SU-DHL-6 (cell line): ENCODE data around the gene HS6ST3.

ENCODE experiments used
- H2AFZ ChIP-seq: fragments of 200-600 bp; sonication (generic); 2 replicates; pipeline ENCODE4 v1.6.1; 2014; ENCODE audit warnings: low read depth, mild to moderate bottlenecking, moderate library complexity, mixed read lengths, antibody characterized with exemption, low read length; ENCODE audit not compliant: severe bottlenecking
- H3F3A ChIP-seq: fragments of 200-600 bp; shearing (Covaris generic); 2 replicates; pipeline ENCODE4 v1.6.0; 2016; ENCODE audit warnings: antibody characterized with exemption, mild to moderate bottlenecking; ENCODE audit not compliant: insufficient read depth
- H3K27ac ChIP-seq: fragments of 200-600 bp; sonication (generic); 2 replicates; pipeline ENCODE4 v1.5.1; 2016; ENCODE audit warnings: low read depth, mild to moderate bottlenecking, low read length, moderate library complexity, mixed read lengths
- H3K27me3 ChIP-seq: fragments of 200-600 bp; sonication (generic), shearing (Covaris generic); 2 replicates; pipeline ENCODE4 v1.6.0; 2014; ENCODE audit warnings: mild to moderate bottlenecking, low read length
- H3K36me3 ChIP-seq: fragments of 200-600 bp; sonication (generic); 2 replicates; pipeline ENCODE4 v1.6.1; 2014; ENCODE audit warnings: mild to moderate bottlenecking, low read length, mixed read lengths
- H3K4me2 ChIP-seq: fragments of 300-600, 200-600 bp; shearing (Covaris generic), sonication (generic); 2 replicates; pipeline ENCODE4 v1.6.0; 2014; ENCODE audit warnings: low read length, low read depth, mild to moderate bottlenecking; ENCODE audit not compliant: poor library complexity, severe bottlenecking
- H3K4me3 ChIP-seq: fragments of 200-600 bp; sonication (generic); 2 replicates; pipeline ENCODE4 v1.5.1; 2014; ENCODE audit warnings: antibody characterized with exemption, low read length, mild to moderate bottlenecking, mixed read lengths; ENCODE audit not compliant: insufficient read depth, poor library complexity, severe bottlenecking
- H3K79me2 ChIP-seq: fragments of 200-600 bp; sonication (generic); 2 replicates; pipeline ENCODE4 v1.6.1; 2014; ENCODE audit warnings: mild to moderate bottlenecking, low read length, moderate library complexity; ENCODE audit not compliant: insufficient read depth
- H3K9ac ChIP-seq: fragments of 200-600 bp; sonication (generic); 2 replicates; pipeline ENCODE4 v1.7.0; 2014; ENCODE audit warnings: mild to moderate bottlenecking, low read length
- H3K9me2 ChIP-seq: fragments of 200-600 bp; sonication (generic); replicated peaks from 2 replicates; pipeline ENCODE4 v1.6.1; 2014; ENCODE audit warnings: low read length; ENCODE audit not compliant: insufficient read depth
- H3K9me3 ChIP-seq: fragments of 200-600 bp; sonication (generic); 2 replicates; pipeline ENCODE4 v1.6.1; 2014; ENCODE audit warnings: low read length, mixed read lengths; ENCODE audit not compliant: insufficient read depth
- H4K20me1 ChIP-seq: fragments of 200-600 bp; sonication (generic); 2 replicates; pipeline ENCODE4 v1.6.1; 2014; ENCODE audit warnings: low read depth, mild to moderate bottlenecking, antibody characterized with exemption, low read length, moderate library complexity, mixed read lengths
- CTCF ChIP-seq: fragments of 200-600 bp; sonication (generic); IDR thresholded peaks from one replicate; pipeline ENCODE4 v1.5.1; 2017; ENCODE audit warnings: antibody characterized with exemption, mild to moderate bottlenecking, low read length, moderate library complexity; ENCODE audit not compliant: insufficient read depth, poor library complexity, severe bottlenecking
- EZH2phosphoT487 ChIP-seq: fragments of 200-600 bp; sonication (generic), shearing (Covaris generic); conservative IDR thresholded peaks from 2 replicates; pipeline ENCODE4 v1.6.1; 2018; ENCODE audit warnings: mild to moderate bottlenecking, antibody characterized with exemption, low read length, moderate library complexity, mixed read lengths

HS6ST3 gene

GRCh38 chr13:96726651-96727050 is 636.7 kb downstream of the HS6ST3 start:
- Histone ChIP-seq H4K20me1 (no peaks in the 10 kb centered on the region), H2AFZ (no peak overlapping the region), H3K4me2 (no peak overlapping the region), H3K79me2 (no peaks in the 10 kb centered on the region), H3K9me2 (no peaks in the 10 kb centered on the region), H3K27ac (no peak overlapping the region), H3K36me3 (no peaks in the 10 kb centered on the region), H3K9me3 (0 out of 2 replicates have a peak, but pooled peaks cover 4% of the 10 kb centered on the region), H3K4me3 (no peak overlapping the region), H3K9ac (no peak overlapping the region), H3K27me3 (no peaks in the 10 kb centered on the region), H3F3A (no peaks in the 10 kb centered on the region)
- TF ChIP-seq EZH2phosphoT487 (no peak), CTCF (no peak)

GRCh38 chr13:96728463-96728862 is 638.6 kb downstream of the HS6ST3 start:
- no peaks in the 10 kb centered on the region for H3K36me3 ChIP-seq
- no peaks in the 10 kb centered on the region for H3K27me3 ChIP-seq
- H2AFZ ChIP-seq, result no peak overlapping the region
- 0 out of 2 replicates have a peak, but pooled peaks cover 4% of the 10 kb centered on the region for H3K9me3 ChIP-seq
- TF ChIP-seq EZH2phosphoT487, result no peak
- TF ChIP-seq CTCF, result no peak
- H3K27ac ChIP-seq, result no peak overlapping the region
- H3K9ac ChIP-seq, result no peak overlapping the region
- no peaks in the 10 kb centered on the region for H4K20me1 ChIP-seq
- no peaks in the 10 kb centered on the region for H3K9me2 ChIP-seq
- no peak overlapping the region for H3K4me2 ChIP-seq
- H3K79me2 ChIP-seq, result no peaks in the 10 kb centered on the region
- no peak overlapping the region for H3K4me3 ChIP-seq
- H3F3A ChIP-seq, result no peaks in the 10 kb centered on the region

GRCh38 chr13:96730676-96731075 is 640.8 kb downstream of the HS6ST3 start:
- H3K79me2 ChIP-seq, result no peaks in the 10 kb centered on the region
- TF ChIP-seq EZH2phosphoT487, result no peak
- no peak for TF ChIP-seq CTCF
- H3K4me2 ChIP-seq, result no peak overlapping the region
- H3K9me3 ChIP-seq, result 0 out of 2 replicates have a peak, but pooled peaks cover 4% of the 10 kb centered on the region
- H3K27me3 ChIP-seq, result no peaks in the 10 kb centered on the region
- H3K27ac ChIP-seq, result no peak overlapping the region
- H3K36me3 ChIP-seq, result no peaks in the 10 kb centered on the region
- H3K9ac ChIP-seq, result no peak overlapping the region
- H3F3A ChIP-seq, result no peaks in the 10 kb centered on the region
- H3K4me3 ChIP-seq, result no peak overlapping the region
- no peaks in the 10 kb centered on the region for H4K20me1 ChIP-seq
- no peaks in the 10 kb centered on the region for H3K9me2 ChIP-seq
- no peak overlapping the region for H2AFZ ChIP-seq
